Measurements from ENCODE around the gene C19orf12.
A peak's percentile ranks its signal among the peaks of the same experiment; 100 is the strongest.

C19orf12 gene

DNA sequence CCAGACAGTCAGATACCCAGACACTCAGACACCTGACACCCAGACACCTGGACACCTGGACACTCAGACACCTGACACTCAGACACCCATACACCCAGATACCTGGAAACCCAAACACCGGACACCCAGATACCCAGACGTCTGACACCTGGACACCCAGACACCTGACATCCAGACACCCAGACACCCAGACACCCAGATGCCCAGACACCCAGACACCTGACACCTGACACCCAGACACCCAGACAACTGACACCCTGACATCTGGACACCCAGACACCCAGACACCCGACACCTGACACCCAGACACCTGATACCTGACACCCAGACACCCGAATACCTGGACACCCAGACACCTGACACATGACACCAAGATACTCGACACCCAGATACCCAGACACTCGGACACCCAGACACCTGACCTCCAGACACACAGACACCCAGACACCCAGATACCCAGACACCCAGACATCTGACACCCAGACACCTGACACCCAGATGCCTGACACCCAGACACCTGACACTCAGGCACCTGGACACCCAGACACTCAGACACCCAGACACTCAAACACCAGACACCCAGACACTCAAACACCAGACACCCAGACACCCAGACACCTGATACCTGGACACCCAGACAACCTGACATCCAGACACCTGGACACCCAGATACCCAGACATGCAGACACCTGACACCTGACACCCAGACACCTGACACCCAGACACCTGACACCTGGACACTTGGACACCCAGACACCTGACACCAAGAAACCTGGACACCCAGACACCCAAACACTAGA, 19.1 kb downstream of the C19orf12 start:
- DNase-seq = peak; percentile 19

DNA sequence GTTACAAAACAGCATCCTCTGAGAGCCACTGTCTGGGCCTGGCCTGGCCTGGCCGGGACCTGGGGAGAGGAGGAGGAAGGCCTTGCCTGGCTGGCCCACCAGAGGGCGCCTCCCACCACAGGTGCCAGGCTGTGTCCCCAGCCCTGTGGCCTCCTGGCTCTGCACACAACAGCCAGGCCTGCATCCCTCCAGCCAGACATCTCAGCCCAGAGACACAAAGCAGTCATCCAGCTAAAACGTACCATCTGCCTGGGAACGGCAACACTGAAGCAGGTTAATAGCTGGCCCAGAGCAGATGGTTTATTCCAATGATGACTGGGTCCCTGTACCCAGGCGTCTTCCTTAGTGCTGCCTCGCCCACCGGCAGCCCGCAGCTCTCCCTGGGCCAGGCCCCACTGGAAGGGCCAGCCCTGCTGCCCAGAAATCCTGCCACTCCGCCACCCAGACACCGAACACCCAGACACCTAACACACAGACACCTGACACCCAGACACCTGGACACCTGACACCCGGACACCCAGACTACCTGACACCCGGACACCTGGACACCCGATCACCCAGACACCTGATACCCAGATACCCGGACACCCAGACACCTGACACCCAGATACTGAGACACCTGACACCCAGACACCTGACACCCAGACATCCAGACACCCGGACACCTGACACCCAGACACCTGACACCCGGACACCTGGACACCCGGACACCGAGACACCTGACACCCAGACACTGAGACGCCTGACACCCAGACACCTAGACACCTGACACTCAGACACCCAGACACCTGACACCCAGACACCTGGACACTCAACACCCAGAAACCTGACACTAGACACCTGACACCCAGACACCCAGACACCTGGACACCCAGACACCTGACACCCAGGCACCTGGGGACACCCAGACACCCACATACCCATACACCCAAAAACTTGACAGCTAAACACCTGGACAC, 20.1 kb downstream of the C19orf12 start:
- peak; percentile 50 for DNase-seq

DNA sequence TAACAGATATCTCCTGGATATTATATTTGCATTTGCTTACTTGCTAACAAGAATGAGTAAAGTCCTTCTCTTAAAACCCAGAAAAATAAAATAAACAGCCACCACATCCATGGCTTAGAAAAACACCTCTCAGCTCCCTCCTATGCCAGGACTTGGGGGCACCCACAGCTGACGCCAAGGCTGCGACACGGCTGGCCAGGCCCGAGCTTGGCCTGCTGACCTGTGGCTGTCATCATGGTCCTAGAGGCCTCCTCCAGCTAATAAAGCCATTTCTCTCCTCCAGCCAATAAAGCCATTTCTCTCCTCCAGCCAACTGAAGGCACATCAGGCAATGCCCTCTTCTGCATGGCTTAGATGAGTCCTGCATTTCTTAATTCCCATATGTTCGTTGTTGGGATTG, 20.9 kb downstream of the C19orf12 start:
- no peak for DNase-seq

DNA sequence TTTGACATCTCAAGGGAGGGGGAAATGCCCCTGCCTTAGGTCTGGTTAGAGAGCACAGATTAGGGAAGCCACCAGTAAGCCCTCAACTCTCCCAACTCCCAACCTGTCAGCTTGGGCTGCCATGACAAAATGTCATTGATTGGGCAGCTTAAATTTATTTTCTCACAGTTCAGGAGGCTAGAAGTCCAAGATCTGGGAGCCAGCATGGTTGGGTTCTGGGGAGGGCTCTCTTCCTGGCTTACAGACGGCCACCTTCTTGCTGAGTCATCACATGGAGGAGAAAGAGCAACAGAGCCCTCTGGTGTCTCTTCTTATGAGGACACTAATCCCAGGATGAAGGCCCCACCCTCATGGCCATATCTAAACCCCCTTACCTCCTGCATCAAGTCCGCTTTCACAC, 24.2 kb downstream of the C19orf12 start:
- DNase-seq = peak; percentile 46

DNA sequence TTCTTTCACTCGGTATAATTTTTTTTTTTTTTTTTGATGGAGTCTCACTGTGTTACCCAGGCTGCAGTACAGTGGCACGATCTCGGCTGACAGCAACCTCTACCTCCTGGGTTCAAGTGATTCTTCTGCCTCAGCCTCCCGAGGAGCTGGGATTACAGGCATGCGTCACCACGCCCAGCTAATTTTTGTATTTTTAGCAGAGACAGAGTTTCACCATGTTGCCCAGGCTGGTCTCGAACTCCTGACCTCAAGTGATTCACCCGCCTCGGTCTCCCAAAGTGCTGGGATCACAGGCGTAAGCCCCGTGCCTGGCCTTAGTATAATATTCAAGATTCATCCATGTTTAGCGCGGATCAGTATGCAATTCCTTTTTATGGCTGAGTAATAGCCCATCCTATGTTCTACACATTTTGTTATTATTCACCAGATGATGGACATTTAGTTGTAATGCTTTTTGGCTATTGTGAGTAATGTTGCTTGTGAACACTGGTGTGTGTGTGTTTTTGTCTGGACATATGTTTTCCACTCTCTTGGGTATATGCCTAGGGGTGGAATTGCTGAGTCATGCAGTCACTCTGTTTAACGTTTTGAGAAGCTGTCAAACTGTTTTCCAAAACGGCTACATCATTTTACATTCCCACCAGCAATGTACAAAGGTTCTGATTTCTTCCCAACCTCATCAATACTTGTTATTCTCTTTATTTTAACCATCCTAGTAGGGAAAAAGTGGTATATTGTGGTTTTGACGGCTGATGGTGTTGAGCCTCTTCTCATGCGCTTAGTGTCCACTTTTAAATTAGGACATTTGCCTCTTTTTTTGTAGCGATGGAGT, 26.9 kb downstream of the C19orf12 start:
- DNase-seq = no peak

DNA sequence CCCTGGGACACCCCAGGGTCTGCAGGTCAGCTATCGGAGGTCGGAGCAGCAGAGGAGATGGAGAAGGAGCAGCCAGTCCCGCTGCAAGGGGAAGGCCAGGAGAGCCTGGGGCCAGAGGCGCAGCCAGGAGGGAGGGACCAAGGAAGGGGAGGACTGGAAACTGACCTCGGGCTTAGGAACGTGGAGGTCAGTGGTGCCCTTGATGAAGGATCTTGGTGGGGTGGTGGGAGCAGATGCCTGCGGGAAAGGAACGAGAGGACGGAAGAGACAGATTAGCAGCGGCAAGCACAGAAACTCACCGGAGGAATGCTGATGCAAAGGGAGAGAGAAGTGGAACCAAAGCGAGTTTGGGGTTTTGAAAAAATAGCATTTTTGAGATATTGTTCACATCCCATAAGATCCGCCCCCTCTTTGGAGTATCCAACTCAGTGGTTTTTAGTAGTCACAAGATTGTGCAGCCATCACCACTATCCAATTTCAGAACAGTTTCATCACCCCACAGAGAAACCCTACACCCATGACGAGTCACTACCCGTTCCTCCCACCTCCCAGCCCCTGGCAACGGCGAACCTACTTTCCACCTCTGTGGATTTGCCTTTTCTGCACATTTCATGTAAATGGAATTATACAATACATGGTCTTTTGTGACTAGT, 27.7 kb downstream of the C19orf12 start:
- no peak for DNase-seq

DNA sequence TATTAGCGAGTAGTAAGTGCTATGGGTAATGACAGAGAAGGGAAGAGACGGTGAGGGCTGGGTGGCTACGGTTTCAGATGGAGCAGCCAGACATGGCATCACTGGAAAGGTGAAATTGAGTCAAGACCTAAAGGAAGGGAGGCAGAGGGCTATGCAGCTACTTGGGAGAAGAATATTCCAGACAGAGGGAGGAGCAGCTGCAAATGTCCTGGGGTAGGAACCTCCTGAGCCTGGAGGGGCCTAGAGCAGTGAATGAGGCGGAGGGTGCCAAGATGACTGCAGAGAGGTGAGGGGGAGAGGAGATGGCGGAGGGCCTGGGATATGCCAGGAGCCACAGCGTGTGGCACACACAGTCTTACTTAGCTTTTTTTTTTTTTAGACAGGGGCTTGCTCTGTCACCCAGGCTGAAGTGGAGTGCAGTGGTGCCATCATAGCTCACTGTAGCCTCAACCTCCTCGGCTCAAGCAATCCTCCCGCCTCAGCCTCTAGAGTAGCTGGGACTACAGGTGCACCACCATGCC, 28.7 kb downstream of the C19orf12 start:
- no peak for DNase-seq

DNA sequence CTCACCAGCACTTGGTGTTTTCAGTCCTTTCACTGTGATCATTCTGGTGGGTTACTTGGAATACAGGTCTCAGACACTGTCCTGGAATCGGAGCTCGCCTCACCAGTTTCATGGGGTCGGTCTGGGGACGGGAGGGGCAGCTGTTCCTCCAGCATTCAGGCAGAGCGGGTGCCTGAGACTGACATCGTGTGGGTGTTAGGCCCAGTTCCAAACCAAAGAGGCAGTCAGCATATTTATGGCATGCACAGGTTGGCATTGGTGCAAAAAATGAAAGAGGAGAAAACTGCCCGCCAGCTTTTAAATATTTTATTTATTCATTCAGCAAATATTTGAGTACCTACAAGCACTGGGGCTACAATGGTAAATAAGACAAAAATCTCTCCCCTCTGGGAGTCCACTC, 29.7 kb downstream of the C19orf12 start:
- no peak for DNase-seq

DNA sequence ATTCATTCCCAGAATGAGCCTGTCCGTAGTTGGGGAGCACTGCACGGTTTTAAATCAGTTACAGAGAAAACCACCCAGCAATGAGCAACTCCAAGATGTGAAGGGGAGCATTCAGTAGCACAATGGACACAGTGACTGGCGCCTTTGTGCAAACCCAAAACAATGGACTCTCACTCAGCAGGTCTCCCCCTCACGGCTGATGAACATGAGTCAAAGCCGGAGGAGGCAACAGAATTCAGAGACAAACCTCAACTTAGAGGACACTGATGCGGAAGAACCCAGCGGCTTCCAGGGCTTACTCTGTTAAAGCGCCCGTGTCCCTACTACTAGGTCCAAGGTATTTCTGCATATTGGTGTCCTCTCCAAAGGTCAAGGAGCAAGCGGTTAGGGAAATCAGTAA, 32.1 kb downstream of the C19orf12 start:
- DNase-seq = no peak

DNA sequence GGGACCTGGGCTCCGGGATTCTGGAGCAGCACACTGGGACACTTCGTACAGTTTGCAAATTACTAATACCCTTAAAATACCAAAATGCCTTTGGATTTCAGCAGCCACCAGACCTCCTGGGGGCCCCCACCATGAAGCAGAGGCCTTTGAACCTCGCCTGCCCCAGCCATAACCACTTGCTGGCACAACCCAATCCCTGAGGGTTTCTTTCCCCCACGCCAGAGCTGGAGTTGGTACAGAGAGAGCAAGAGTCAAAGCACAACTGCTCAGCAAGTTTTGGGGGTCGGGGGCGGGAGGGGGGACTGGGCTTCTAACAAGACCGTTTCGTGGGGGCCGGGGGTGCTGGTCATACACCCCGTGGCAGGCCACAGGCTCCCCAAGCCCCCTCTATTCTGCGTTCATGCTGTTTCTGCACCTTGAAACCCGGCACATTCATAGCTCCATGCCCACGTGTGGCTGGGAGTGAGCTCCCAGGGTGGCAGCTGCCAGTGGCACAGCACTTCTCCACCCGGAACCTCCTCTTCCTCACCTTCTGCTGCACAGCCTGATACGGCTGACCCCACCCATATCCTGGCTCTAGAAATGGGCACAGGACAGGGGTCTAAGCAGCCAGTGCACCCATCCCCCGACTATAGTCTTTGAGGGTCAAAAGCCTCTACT, 32.7 kb downstream of the C19orf12 start:
- DNase-seq = no peak

DNA sequence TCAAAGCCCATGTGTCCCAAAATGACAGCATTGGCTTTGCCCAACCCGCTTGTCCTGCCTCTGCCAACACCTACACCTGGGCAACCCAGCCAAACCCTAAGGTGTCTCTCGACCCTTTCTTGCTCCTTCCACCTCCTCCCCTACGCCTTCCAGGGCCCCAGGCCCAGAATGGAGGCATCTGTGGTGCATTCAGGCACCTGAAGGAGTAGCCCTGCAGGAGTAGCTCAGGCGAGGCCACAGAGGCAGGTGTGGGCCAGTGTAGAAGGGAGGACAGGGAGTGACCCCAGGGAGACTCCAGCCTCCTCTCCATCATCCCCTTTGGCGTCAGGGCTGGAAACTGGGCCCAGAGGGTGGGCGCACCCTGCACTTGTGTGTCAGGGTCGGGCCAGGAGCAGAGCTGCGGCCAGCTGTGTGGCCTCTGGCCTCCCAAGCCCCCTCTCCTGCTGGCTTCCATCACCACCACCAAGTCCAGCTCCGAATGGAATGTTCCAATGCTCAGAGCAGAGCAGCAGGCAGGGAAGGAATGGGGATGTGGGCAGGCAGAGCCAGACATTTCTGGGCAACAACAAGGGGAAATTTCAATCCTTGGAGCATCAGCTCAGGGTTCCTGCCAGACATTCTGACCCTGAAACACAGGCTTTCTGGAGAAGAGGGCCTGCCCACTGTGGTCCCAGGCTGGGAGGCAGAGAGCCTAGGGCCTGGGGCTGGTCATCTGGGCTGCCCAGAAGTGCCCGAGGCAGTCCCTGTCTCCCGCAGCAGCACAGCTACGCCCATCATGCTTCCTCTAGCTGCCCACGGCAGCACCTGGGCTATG, 33.4 kb downstream of the C19orf12 start:
- DNase-seq = no peak

DNA sequence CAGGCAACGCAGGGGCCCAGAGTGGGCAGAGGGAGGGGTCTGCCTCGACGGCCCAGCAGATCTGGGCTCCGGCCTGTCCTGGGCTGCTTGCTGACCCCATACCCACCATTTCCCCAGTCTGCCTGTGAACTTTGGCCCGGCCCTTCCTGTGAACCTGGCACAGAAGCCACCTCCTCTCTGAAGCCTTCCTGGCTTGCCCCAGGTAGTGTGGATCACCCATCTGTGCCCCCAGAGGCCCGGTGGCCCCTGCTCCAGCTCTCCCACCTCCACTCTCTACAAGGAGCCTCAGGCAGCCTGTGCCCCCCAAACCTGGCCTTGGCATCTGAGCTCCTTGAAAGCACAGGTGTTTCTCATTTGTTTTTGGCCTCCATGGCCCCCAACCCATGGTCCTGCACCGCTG, 34.1 kb downstream of the C19orf12 start:
- no peak for DNase-seq

DNA sequence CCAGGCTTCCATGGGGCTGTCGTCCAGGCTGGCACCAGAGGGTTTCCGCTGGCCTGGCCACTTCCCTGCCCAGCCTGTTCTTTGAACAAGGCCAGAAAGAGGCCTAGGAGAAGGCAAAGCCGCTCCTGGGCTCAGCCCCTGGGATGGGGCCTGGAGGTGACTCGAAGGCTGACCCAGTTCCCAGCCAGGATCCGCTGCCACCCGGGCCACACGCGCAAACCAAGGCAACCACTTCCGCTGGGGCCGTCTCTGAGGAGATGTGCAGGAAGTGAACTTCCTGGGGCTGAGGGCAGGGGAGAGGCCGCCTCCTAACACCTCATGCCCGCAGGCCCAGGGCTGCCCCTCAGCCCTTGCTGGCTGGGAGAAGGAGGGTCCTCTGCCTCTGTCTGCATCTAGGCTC, 34.6 kb downstream of the C19orf12 start:
- no peak for DNase-seq

DNA sequence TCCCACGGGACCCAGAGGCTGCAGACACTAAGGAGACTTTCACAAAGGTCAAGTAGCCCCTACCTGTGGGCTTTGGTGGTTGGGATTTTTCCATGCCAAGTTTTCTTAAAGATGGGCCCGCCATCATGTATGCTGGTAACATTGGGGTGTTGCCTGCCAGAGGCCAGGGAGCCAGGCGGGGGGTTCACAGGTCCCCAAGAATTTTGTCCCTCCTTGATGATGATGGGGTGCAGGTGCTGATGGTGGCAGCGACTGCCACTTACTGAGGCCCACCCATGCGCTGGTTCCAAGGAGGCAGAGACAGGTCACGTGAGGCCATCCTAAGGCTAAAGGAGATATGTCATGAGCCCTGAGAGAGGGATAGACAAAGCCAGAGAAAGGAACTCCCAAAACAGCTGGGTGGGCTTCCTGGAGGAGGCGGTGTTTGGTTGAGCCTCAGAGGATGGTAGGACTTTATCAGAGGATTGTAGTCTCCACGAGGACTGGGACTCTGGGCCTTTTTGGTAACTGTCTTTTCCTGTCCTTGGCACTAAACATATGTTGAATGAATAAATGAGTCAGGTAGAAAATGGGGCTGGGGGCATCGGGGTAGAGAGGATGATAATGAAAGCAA, 35.4 kb downstream of the C19orf12 start:
- DNase-seq = no peak

DNA sequence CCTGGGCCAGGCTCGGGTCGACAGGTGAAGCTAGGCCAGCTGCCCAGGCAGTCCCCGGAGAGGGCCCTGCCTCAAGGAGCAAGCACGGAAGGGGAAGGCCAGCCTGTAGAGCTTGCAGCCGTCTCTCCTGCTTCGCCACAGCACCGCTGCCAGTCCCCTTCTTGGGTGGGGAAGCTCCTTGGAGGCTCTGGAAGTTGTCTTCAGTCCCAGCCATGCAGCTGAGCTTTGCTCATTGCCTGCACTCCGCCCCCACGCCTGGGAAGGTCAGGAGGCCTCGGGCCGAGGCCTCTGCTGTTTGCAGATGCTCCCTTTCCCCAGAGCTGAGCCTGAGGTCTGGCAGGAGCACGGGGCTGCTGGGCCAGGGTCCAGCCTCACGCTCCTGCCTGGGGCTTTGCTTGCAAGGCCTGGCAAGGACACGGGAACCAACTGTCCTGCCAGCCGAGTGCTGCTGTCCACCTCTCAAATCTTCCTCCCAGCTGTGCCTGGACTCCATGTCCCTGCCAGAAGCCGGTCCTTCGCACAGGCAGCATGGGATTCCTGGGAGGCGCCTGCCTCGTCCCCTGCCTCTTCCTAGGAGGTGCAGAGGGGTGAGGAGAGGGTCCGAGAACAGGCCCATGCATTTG, 36.5 kb downstream of the C19orf12 start:
- no peak for DNase-seq

DNA sequence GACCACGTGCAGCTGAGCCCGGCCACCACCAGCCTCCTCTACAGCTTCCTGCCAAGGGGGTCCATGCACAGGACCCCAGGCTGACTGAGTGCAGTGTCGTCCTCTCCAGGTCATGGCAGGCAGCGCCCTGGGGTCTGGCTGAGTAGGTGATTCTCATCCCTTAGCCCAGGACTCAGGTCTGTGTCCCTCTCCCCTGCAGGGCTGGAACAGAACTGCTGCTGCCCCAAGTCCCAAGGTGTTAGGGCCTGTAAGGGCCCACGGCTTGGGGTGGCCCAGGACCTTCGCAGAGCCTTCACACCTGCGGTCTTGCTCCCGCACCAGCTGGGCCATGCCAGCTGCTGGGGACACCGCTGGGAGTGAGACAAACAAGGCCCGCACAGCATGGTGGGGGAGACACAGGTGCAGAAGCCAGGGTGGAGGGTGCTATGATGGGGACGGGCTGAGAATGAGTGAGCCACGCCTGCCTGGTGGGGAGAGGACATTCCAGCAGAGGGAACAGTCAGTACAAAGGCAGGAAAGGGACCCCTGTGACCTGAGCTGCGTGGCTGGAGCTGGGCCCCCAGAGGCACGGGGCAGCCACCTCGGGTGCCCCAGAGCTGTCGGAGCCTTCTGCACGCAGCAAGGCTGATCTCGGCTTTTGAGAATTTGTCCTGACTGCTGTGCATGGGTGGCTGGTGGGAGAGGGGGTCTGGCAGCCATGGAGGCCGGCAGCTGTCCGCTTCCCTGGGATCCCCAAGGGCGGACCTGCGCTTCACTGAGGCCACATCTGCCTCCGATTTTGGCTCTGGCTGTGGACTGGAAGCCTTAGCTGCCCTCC, 37.9 kb downstream of the C19orf12 start:
- DNase-seq = no peak

DNA sequence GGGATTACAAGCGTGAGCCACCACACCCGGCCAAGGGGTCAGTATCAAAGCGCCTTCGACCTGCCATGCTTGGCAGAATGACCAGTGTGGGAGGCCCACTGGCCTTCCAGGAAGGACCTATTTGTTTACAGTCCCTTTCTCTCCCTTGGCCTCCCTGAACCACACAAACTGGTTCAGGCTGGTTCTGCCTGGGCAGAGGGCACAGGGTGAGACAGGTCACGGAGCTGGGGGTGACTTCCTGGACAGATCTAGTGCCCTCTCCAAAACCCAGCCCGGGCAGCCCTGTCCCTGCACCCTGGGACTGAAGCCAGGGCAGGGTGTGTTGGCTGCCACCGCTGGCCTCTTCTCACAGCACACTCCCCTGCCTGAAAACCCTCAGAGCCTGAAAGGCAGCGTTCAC, 38.5 kb downstream of the C19orf12 start:
- no peak for DNase-seq

DNA sequence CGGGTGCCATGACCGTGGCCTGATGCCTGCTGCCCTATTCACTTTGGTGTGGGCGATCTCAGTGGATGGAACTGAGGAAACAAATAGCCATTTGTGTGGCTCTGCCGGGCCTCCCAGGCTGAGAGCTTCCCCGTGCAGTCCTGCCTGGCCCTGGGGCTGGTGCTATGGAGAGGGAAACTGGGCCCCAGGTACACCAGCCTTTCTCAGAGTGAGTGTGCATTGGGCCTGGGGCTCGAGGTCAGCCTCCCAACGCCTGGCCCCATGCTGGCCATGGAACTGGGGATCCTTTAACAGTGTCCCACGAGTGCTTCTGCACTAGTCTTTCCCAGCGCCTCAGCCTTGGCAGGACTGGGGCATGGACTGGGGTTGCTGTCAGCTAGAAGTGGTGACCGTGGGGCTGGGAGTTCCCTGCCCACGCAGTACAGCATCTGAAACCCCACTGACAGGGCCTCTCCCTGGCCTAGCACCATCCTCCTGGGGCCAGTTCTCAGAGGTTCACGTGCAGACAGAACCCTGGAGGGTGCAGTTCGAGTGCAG, 39.3 kb downstream of the C19orf12 start:
- no peak for DNase-seq
